ENCODE results near the gene ABHD2.

The ABHD2 gene

DNA sequence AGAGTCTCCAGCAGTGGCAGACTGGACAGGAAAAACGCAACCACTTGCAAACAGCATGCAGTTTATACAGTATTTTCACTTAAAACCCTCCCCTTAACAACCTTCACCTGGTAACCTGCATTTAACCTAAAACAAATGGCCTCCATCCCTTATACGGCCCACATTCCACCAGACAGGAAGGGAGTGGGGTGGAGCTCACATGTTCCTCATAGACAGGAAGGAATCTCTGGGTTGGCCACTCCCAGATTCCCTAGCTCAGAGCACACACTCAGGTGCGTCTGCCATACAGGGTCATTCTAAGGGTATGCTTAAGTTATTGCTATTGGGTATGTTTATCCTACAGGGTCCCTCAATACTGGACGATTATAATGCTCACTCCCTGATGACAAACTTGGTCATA, 16.8 kb upstream of the ABHD2 start:
- no peaks in the 10 kb centered on the region for H3K27me3 ChIP-seq (ENCODE audit: control insufficient read depth, low read length)
- no peaks in the 10 kb centered on the region for H3K9me2 ChIP-seq (replicated peaks; ENCODE audit: control insufficient read depth, low read length)
- H3K36me3 ChIP-seq (ENCODE audit: control insufficient read depth, low read length): no peaks in the 10 kb centered on the region
- H3K4me1 ChIP-seq (ENCODE audit: control insufficient read depth, low read length): no peaks in the 10 kb centered on the region
- H3K9me3 ChIP-seq (ENCODE audit: control insufficient read depth, insufficient read depth, low read length): peaks cover 14% of the 10 kb centered on the region
- TF ChIP-seq, protein P1, sequence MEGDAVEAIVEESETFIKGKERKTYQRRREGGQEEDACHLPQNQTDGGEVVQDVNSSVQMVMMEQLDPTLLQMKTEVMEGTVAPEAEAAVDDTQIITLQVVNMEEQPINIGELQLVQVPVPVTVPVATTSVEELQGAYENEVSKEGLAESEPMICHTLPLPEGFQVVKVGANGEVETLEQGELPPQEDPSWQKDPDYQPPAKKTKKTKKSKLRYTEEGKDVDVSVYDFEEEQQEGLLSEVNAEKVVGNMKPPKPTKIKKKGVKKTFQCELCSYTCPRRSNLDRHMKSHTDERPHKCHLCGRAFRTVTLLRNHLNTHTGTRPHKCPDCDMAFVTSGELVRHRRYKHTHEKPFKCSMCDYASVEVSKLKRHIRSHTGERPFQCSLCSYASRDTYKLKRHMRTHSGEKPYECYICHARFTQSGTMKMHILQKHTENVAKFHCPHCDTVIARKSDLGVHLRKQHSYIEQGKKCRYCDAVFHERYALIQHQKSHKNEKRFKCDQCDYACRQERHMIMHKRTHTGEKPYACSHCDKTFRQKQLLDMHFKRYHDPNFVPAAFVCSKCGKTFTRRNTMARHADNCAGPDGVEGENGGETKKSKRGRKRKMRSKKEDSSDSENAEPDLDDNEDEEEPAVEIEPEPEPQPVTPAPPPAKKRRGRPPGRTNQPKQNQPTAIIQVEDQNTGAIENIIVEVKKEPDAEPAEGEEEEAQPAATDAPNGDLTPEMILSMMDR (IDR thresholded peaks at IDR 0.05; ENCODE audit: low read depth, low read length, poor library complexity, severe bottlenecking): no peak
- H4K20me1 ChIP-seq (ENCODE audit: control insufficient read depth, insufficient read depth, low read depth, low read length): no peaks in the 10 kb centered on the region
- no peaks in the 10 kb centered on the region for H3K79me2 ChIP-seq (ENCODE audit: control insufficient read depth, low read length)
- H3K4me3 ChIP-seq (ENCODE audit: low read length): no peak overlapping the region
- H3K27ac ChIP-seq (ENCODE audit: low read depth, low read length): no peak overlapping the region
- H3K4me2 ChIP-seq (ENCODE audit: low read length): no peak overlapping the region
- no peaks in the 10 kb centered on the region for H3F3A ChIP-seq (ENCODE audit: control insufficient read depth, insufficient read depth)

DNA sequence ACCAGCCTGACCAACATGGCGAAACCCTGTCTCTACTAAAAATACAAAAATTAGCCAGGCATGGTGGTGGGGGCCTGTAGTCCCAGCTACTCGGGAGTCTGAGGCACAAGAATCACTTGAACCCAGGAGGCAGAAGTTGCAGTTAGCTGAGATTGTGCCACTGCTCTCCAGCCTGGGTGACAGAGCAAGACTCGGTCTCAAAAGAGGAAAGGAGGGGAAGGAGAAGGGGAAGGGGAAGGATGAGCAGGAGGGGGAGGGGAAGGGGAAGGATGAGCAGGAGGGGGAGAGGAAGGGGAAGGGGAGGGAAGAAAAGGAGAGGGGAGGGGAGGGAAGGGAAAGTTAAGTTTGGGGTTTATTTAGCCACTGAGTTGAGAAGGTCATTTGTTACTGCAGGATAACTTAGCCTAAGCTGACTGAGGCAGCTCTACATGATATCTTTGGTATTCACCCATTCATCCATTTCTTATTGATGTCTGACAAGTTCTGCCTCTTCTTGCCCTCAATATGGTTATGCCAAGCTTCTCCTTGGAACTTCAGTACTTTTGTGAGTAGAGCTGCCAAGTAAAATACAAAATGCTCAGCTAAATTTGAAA, 15.9 kb upstream of the ABHD2 start:
- Histone ChIP-seq H3K4me1 (ENCODE audit: control insufficient read depth, low read length) (no peaks in the 10 kb centered on the region), H3K27ac (ENCODE audit: low read depth, low read length) (no peak overlapping the region), H3K4me3 (ENCODE audit: low read length) (no peak overlapping the region), H3K4me2 (ENCODE audit: low read length) (no peak overlapping the region), H3K79me2 (ENCODE audit: control insufficient read depth, low read length) (no peaks in the 10 kb centered on the region), H3K9me2 (replicated peaks; ENCODE audit: control insufficient read depth, low read length) (no peaks in the 10 kb centered on the region), H4K20me1 (ENCODE audit: control insufficient read depth, insufficient read depth, low read depth, low read length) (no peaks in the 10 kb centered on the region), H3K36me3 (ENCODE audit: control insufficient read depth, low read length) (no peaks in the 10 kb centered on the region), H3K9me3 (ENCODE audit: control insufficient read depth, insufficient read depth, low read length) (peaks cover 8% of the 10 kb centered on the region; the same call in 1 of the 2 replicates), H3F3A (ENCODE audit: control insufficient read depth, insufficient read depth) (no peaks in the 10 kb centered on the region), H3K27me3 (ENCODE audit: control insufficient read depth, low read length) (no peaks in the 10 kb centered on the region)
- no peak for TF ChIP-seq EZH2phosphoT487 (IDR thresholded peaks at IDR 0.05; ENCODE audit: borderline replicate concordance, low read length)
- TF ChIP-seq, protein P1 (IDR thresholded peaks at IDR 0.05; ENCODE audit: low read depth, low read length, poor library complexity, severe bottlenecking): no peak

- Histone ChIP-seq H3F3A (ENCODE audit: control insufficient read depth, insufficient read depth) (no peaks in the 10 kb centered on the region), H3K27me3 (ENCODE audit: control insufficient read depth, low read length) (peaks cover 7% of the 10 kb centered on the region; the same call in 1 of the 2 replicates), H4K20me1 (ENCODE audit: control insufficient read depth, insufficient read depth, low read depth, low read length) (no peaks in the 10 kb centered on the region), H3K79me2 (ENCODE audit: control insufficient read depth, low read length) (no peaks in the 10 kb centered on the region), H3K4me1 (ENCODE audit: control insufficient read depth, low read length) (no peaks in the 10 kb centered on the region), H3K27ac (ENCODE audit: low read depth, low read length) (no peak overlapping the region), H3K4me3 (ENCODE audit: low read length) (no peak overlapping the region), H3K36me3 (ENCODE audit: control insufficient read depth, low read length) (no peaks in the 10 kb centered on the region), H3K9me2 (replicated peaks; ENCODE audit: control insufficient read depth, low read length) (no peaks in the 10 kb centered on the region), H3K4me2 (ENCODE audit: low read length) (no peak overlapping the region), H3K9me3 (ENCODE audit: control insufficient read depth, insufficient read depth, low read length) (no peaks in the 10 kb centered on the region)
- TF ChIP-seq, protein P1 (IDR thresholded peaks at IDR 0.05; ENCODE audit: low read depth, low read length, poor library complexity, severe bottlenecking): no peak
- TF ChIP-seq EZH2phosphoT487 (IDR thresholded peaks at IDR 0.05; ENCODE audit: borderline replicate concordance, low read length): no peak
Observed at GRCh38 chr15:89074402-89075012, 13.7 kb upstream of the ABHD2 start.

Data from DOHH2 (cell line).